NT2/D1 (cell line): ENCODE results near the gene NTHL1.
"Not testable (repeated sequence)": the region's sequence is repeated elsewhere in the genome, so short reads cannot be mapped to it uniquely, and the experiment has no call there.

Experiments used
- SUZ12 ChIP-seq: IDR thresholded peaks from 2 replicates; pipeline ENCODE4 v1.6.1; 2011; ENCODE audit not compliant: insufficient read length, insufficient read depth; ENCODE audit errors: extremely low read depth
- YY1 ChIP-seq: IDR thresholded peaks from 2 replicates; pipeline ENCODE4 v1.6.1; 2011; ENCODE audit not compliant: insufficient read length, insufficient read depth
- ZNF274 ChIP-seq: IDR thresholded peaks from 2 replicates; pipeline ENCODE4 v1.6.1; 2011; ENCODE audit warnings: mild to moderate bottlenecking, low read depth, low read length

GRCh38 chr16:2033909-2034695, 13.5 kb downstream of the NTHL1 start:
- not testable (repeated sequence) for TF ChIP-seq YY1, ZNF274, SUZ12
